Hematopoietic multipotent progenitor cell (in vitro differentiated cells): ENCODE data around the gene PHOSPHO2. TPM values are rescaled to one million over a fixed set of nuclear protein-coding genes. Genes with fewer than 3 reads are reported as not detected.
A peak's percentile ranks its signal among the peaks of the same experiment; 100 is the strongest.

ENCODE experiments used
- DNase-seq, 3 donors: peaks; one replicate each; pipeline ENCODE4 v3.0.0-alpha.2; 2011 to 2015; ENCODE audit warnings: low read depth in 2 of 3, low spot score in 2 of 3
- total RNA-seq: library from RNA; depleted of rRNA; stranded (reverse); fragments of >200 nt; gene quantifications from one replicate; pipeline ENCODE4 v1.2.3, GENCODE V29; 2012

PHOSPHO2 gene
- total RNA-seq, 1 donor = 3.2 TPM

DNA sequence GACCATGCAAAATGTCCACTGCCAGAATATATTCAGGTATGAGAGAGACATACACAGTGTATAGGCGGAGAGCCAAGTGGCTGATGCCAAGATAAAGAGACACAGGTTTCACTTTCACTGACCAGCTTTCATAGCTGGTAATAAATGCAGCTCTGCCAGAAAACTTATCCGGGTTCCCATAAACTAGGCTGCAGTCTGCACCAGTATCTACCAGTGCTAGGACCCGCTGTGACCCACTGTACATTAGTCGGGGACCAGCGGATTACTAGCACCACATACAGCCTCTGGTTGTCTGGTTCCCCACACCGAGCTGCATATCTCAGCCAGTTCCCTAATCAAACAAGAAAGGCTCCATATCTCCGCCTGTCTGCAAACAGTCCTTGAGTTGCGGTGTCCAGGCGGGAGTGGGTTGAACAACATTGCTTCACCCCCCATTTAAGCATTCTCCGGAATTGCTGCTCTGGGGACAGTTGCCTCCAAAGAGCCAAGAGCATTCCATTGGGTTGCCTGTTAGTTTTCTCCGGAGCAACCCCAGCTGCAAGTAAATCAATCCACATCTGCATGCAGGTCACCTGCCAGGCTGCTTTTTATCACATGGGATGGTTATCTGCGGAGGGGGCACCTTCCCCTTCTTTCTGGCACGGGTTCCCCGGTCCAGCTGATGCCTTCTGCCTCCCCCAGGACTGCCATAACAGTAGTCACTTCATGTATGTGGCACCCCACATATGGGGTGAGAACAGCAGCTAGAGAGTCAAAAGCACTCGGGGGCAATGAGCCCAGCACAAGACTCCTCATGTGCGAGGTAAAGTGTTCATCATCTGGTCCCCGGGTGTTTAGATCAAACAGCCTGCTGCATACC, 21.3 kb downstream of the PHOSPHO2 start:
- DNase-seq = peak in 1 of 3 donors; percentile 31

DNA sequence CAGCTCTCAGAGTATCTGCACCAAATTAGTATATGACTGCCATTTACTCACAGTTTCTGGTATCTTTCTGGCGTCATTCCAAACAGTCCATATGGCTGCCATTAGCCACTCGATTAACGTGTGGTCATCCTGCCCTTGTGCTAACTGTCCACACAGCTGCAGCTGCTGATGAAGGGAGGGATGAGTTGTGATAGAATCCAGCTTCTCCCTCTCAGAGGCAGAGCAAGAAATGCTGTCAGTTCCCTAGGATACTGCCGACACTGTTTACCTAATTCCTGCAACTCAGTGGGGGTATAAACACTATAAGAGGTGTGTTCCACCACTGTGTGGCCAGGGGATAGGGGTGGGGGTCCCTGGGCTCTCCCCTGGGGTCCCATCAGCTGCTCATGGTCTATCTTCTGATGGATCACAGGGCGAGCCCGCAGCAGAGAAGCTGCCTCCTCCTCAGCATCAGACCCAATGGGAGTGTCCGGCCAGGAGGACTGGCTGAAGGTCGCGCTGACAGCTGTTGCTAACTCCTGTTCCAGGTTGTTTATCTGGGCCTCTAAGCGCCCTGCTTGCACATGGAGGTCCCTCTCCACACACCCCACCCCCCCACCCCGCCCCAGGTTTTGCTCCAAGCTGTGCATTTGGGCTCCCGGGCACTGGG, 22.1 kb downstream of the PHOSPHO2 start:
- no peak for DNase-seq

GRCh38 chr2:169716938-169717690, 22.8 kb downstream of the PHOSPHO2 start:
- no peak for DNase-seq

DNA sequence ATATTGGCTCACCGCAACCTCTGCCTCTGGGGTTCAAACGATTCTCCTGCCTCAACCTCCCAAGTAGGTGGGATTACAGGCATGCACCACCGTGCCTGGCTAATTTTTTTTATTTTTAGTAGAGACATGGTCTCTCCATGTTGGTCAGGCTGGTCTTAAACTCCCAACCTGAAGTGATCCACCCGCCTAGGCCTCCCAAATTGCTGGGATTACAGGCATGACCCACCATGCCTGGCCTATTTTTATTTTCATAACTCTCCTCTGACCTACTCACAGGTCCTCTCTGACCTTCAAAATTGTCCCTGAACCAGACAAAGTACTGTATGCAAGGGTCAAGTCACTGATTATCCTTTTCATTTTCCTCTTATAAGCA, 23.4 kb downstream of the PHOSPHO2 start:
- DNase-seq = no peak

GRCh38 chr2:169718930-169719504, 24.7 kb downstream of the PHOSPHO2 start:
- no peak for DNase-seq

DNA sequence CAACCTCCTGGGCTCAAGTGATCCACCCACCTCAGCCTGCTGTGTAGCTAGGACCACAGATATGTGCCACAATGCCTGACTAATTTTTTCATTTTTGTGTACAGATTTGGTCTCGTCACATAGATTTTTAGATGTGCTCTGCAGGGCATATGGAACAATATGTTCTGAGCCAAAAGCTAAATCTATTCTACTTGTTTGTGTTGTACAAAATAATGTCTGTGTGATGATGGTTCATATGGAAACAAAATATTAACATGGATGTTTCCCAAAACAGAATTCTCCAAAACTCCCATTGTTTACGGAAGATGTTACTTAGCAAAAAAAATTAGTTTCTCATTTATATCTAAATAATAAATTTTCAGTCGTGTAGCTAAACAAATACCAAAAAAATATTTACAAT, 26.7 kb downstream of the PHOSPHO2 start:
- no peak for DNase-seq

- no peak for DNase-seq
Measured at GRCh38 chr2:169727065-169727464, 32.8 kb downstream of the PHOSPHO2 start.

- no peak for DNase-seq
Measured at GRCh38 chr2:169729274-169729605, 35.0 kb downstream of the PHOSPHO2 start.

- no peak for DNase-seq
Measured at GRCh38 chr2:169732075-169732474, 37.8 kb downstream of the PHOSPHO2 start.

- DNase-seq = peak in 2 of 3 donors; percentile 37 to 71
Measured at GRCh38 chr2:169732583-169733358, 38.5 kb downstream of the PHOSPHO2 start.

- peak in 2 of 3 donors; percentile 34 to 38 for DNase-seq
Measured at GRCh38 chr2:169734169-169734847, 40.0 kb downstream of the PHOSPHO2 start.

DNA sequence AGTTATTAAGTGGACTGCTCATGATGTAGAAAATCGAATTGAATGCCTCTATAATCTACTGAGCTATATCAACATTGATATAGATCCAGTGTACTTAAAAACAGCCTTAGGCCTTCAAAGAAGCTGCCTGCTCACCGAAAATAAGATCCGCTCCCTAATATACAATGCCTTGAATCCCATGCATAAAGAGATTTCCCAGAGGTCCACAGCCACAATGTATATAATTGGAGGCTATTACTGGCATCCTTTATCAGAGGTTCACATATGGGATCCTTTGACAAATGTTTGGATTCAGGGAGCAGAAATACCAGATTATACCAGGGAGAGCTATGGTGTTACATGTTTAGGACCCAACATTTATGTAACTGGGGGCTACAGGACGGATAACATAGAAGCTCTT, 41.4 kb downstream of the PHOSPHO2 start:
- DNase-seq = no peak

DNA sequence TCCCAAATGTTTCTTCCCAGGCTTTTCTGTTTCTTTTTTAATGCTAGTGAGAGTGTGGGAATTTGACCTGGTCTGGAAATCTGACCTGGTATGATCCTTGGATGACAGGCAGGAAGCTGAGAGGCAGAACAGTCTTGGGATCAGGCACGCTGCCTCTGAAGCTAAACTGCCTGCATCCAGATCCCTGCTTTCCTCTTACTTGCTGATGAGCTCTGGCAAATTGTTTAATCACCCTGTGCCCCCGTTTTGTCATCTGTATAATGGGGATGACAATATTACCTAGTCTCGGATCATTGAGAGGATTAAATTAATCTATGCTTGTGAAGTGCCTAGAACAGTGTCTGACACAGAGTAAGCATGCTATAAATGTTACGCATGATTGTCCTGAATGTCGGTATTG, 42.6 kb downstream of the PHOSPHO2 start:
- no peak for DNase-seq

GRCh38 chr2:169738566-169739229, 44.4 kb downstream of the PHOSPHO2 start:
- no peak for DNase-seq

DNA sequence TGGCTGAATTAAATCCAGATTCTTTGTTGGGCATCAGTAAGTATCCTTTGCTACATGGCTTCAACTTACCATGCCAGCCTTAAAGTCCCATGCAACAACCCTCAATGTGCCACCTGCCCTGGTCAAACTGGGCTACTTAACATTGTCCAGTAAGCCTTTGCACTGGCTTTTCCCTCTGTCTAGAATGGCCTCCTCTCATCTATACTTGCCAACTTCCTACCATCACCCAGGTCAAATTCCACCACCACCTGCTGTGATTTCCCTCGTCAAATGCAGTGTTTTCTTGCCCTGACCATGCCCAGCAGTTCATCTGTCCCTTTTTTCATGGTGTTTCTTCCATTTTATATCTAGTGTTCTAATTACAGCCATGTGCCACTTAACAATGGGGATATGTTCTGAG, 45.1 kb downstream of the PHOSPHO2 start:
- no peak for DNase-seq

- no peak for DNase-seq
Measured at GRCh38 chr2:169743549-169743948, 49.3 kb downstream of the PHOSPHO2 start.

- DNase-seq = no peak
Measured at GRCh38 chr2:169746240-169746639, 52.0 kb downstream of the PHOSPHO2 start.

DNA sequence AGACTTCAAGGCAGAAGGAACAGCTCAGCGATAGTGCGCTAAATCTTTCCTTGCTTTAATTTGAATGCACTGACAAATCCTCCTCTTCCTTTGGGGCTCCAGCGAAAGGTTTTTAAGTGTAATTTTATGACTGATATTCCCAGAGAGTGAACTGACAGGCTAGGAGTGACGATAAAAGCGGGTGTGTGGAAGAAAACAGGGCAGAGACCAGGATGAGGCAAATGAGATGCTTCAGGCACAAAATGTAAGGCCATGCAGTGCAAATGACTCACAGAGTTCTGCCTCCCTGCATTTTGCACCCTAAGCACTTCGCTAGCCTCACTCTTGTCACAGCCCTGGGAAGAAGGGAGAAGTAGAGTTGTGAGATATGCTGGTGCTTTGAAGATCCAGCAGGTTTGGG, 54.0 kb downstream of the PHOSPHO2 start:
- DNase-seq = no peak
